GM18499 (cell line): Measurements from ENCODE around the gene PPP1R17.

Source experiments
- ATAC-seq: cut with Tn5 transposase; IDR thresholded peaks from one replicate; pipeline ENCODE4 v1.9.1; 2021; ENCODE audit warnings: moderate number of reproducible peaks; ENCODE audit not compliant: insufficient read depth, unreplicated experiment

The PPP1R17 gene

DNA sequence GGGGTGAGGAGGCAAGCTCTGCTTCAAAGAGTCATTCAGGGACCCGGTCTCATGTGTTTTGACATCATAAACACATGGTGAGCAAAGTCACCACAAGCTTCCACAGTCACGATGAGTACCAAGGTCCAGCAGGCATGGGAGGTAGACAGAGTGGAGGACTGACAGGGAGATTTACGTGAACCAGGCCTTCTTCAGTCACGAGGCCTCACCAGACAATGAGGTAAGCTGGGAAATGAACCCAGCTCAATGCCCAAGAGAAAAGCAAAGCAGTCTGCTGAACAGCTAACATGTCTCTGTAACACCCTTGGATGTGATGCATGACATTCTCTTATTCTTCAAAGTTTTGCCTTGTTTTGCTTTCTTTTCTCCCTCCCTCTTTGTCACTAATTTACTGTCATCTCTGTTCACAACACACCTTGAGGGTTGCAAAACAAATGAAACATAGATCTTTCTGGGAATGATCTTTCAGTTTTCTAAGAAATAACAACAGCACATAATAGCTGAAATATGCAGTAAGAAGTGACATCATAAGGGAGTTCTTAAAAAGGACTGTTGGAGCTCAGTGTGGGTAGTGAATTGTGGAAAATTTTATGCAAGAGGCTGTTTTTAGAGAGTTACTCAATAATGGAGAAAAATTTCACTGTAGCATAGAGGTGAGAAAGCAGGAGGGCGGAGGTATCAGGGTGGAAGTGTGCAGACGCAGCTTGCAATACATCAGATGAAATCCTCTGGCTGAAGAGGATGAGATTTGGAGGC lies 9.0 kb downstream of the PPP1R17 start:
- no peak for ATAC-seq

DNA sequence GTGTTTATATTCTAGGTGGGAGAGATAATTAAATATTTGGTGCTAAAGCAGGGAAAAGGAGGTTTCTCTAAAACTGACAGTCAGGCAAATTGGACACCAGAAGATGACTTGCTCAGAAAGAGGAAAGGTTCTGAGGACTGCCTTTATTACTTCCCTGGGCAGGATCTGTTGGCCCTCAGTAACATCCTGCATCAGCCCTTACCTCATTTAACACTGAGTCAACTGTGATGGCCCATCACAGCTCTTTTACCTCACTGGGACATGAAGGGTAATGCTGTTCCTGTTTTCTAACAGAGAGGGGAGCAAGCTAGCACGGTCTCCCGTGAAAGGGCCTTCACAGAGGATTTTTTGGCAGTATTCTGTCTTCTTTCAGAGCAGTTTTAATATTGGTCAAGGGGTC lies 12.0 kb downstream of the PPP1R17 start:
- ATAC-seq = no peak

DNA sequence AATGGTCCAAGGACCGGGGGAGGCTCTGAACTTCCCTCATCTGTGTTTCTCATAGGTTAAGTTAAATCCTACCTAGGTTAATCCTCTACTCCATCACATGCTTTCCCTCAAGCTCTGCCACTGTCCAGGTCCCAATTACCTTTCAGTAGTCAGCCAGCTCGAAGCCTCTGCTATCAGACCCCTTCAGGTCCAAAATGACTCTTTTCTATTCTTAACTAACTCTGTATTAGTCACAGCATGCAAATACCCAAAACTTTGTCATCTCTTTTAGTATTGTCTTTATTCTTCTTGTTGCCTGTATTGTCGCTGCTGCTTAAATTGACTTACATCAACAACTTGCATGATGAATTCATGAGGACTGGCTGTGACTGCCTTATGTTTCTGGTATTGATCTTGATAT lies 15.3 kb downstream of the PPP1R17 start:
- ATAC-seq = no peak

DNA sequence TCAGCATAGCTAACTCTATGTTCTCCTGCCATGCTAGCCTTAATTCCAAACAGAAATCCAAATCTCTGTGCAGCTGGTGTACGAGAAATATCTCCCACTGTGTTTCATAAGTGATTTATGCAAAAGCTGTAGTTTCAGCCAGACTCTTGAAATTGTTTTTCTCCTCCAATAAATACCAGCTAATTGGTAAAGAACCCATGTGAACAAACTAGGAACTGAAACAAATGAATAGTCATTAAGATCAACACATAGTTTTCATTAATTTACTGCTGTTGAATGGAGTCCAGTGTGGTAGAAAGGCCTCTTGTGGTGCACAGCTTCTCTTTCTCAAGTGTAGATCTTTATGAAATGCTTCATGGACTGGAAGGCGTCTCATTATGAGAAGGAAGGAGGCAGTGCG lies 18.4 kb downstream of the PPP1R17 start:
- peak; percentile 49 for ATAC-seq

DNA sequence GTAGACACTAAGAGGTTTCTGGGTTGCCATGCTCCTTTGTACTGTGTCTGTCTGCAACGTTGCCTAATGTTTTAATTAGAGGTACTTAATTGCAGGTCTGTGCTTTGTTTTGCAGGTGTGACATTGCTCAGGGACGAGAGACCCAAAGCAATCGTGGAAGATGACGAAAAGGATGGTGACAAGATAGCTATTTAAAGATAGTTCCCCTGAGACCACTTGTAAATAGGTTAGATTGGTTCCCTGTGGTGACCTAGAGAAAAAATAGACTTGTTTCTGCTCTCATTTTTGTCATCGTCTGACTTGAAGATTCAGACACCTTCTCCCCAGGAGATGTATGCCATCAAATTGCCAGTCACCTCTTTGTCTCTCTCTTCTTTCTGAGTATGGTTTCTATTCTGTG lies 20.1 kb downstream of the PPP1R17 start:
- ATAC-seq = no peak

DNA sequence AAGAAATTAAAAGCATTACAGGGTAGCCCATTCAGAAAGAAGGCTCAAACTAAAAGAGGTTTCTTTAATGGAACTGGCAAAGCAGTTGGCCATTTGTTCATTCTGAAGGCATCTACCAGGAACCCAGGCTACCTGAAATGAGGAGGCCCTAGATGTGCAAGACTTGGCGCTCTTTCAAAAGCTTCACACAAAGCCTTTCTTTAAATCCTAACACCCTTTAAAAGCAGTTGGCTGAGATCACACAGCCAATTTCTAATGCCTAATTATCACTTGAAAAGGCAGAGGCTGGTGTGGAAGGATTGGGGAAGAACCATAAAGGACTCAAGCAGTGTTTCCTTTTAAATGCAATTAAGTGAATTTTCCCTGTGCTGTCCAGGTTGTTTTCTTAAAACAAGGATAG lies 23.2 kb downstream of the PPP1R17 start:
- ATAC-seq = no peak

DNA sequence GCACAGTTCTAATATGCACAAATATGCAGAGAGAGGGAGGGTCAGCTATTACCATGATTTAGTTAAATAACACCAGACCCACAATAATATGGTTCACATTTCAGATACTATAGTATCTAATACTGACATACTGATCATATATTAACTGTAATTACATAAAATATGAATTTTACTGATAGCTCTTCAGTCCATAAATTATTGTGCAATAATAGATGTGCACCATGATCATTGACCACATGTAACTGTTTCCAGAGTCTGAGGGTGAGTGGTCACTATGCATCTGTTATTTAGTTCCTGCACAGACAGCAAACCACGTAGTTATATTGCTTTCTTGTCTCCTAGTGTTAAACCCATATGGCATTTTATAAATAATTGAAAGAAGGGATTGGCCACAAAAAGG lies 29.3 kb downstream of the PPP1R17 start:
- ATAC-seq = no peak

DNA sequence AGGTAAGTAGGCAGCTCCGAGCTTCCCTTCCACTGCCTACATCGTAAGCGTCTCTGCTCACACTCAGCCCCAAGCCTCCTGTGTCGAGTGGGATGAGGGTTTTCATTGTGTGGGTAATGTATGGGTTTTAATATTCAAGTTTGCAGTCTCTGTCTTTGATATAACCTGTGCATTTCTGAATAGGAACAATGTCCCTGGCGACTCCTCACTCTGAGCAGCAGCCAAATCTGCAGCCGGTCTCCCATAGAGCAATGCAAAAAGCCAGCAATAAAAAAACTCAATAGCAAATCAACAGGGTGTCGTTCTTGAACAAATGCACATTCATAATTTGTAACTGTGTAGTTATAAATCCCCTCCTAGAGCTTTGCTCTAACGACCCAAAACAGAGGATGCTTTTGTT lies 33.4 kb downstream of the PPP1R17 start:
- no peak for ATAC-seq

DNA sequence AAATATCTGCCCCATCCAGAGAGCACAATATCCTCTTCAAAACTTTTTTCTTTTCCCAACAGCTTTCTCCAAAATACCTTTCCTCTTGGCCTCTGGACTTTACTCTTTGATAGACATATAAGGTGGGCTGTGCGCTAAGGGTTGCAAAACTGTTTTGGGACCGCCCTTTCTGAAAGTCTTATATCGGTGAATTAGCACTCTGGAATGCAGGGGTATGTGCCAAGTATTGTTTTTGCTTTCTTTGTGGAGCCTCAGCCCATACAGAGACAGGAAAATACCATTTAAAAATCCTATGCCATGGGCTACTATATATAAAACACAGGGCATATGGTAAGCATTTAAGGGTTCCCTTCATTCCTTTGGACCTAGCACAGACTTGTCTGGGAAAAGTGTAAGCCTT lies 37.7 kb downstream of the PPP1R17 start:
- no peak for ATAC-seq

DNA sequence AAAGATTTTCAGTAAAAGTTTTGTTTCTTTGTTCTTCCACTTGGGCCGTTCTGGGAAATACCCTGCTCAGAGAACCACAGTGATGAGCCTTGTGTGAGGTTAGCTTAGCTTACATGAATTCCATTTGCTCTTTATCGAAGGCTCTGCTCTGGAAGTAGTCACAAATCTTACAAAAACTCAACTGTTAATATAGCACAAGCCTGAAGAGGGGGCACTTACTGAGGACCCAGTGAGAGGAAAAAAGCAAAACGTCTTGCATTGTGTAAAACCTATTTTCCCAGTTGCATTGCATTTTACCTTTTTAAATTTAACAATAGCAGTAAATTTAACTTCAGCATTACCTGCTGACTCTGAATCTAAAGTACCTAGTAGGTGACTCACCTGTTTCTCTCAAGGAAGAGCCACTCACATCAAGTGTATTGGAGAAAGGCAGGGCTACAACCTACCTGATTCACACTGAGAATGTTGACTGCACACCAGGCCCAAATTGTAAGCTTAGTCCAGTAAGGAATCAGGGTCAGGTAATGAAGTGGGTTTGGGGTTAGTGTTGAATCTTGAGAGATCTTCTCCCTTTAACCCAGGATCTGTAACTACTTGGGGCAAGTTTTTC lies 42.3 kb downstream of the PPP1R17 start:
- ATAC-seq = no peak

DNA sequence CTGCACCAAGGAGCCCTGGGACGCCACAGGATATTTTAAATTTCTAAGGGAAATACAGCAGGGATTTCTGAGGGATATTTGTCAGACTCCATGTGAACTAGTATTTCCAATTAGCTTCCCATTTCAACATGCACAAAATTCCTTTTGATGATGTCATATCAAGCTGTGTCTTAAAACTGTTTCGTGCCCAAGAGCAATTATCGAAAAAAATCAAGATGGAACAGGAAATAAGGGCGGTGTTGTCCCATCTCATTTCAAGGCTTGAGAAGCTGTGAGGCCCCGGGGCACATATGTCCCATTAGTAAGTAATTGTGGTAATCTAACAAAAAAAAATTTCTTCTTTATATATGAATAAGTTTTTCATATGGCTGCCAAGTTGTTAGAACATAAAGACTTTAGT lies 47.4 kb downstream of the PPP1R17 start:
- no peak for ATAC-seq

DNA sequence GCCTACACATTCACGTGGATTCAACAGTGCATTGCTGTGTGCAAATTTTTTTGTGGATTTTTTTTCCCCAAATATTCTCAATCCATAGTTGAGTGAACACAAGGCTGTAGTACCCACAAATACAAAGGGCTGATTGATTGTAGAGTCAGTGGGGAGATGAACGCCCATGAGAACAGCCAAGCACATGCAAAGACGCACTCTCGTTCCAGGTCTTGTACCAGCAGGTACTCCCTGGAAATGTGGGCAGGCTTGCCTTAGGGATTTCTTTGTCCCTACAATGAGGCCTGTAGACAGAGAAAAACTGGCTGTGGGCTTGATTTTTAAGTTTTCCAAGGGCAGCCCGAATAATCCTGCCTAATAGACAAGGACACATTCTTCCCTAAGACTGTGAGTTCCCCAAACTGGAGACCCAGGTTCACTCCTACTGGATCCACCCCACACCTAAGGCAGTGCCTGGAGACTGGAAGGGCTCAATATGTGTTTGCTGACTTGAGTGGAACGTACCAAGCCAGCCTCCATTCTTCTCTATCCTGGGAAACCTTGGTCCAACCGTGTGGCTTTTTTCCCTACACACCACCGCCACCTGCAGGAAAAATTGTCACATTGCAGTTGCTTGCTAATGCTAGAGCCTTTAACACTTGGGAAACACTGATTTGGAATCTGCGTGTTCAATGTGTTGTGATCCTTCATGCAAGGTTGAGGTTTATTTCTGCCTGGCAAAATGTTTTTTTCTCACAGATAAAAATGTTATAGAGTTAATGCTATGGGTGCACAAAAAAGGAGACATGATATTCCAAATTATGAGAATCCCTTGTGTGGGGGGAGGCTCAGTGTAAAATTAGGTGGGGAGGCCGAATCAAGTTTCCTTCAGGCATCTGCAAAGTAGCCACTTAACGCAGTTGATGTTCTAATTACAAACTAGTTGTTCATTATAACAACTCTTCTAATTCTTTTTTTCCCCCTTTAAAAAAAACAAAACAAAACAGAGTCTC lies 49.3 kb downstream of the PPP1R17 start:
- ATAC-seq = no peak

DNA sequence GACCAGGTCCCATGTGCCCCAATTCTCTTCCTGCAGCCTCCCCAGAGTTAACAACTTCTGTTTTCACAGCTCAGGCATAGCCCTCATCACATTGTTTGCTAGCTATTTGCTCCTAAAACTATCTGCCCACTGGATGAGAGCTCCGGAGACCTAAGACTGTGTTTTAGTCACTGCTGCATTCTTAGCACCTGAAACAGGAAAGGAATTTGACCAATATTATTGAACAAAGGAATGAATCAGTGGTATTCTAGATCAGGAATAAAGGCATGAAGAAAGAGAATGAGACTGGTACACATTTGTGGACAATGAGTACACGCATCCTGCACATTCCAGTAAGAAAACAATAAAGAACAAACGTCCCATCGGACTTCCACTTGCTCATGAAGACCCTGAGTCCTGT lies 54.8 kb downstream of the PPP1R17 start:
- ATAC-seq = no peak

DNA sequence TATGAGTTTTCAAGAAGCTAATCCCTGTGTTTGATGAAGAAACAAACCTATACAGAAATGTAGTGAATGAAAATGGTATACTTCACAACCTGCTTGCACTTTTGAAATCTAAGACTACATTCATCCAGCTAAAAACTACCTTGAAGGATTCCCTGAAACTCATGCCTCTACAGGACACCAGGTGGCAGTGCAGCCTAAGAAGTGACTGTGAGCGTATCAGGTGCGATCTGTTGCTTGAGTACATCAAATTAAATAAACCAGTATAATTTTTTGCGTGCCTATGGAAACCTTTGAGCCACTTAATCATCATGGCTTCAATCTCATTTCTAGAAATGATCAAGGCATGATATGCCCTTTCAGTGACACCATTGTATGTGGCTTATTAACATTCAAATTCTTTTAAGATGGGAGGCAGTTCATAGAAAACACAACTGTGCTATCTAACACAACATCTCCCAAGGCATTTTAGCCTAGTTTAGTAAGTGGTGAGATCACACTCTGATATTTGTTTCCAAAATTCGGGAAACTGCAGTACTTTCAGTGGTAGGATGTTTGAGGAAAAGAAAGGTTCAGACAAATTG lies 57.4 kb downstream of the PPP1R17 start:
- ATAC-seq = peak; percentile 81

DNA sequence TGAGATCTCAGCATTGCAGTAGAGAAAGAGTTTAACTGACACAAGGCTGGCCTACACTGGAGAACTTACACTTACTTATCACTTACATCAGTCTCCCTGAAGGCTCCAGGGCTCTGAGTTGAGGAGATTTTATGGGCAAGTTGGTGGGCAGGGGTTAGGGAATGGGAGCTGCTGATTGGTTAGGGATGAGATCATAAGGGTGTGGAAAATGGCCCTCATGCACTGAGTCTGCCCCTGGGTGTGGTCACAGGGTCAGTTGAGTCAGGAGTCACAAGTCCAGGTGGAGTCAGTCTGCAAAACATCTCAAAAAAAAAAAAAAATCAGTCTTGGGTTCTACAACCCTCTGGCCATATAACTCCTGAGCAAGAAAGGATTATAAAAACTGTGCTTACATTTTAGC lies 60.5 kb downstream of the PPP1R17 start:
- no peak for ATAC-seq

DNA sequence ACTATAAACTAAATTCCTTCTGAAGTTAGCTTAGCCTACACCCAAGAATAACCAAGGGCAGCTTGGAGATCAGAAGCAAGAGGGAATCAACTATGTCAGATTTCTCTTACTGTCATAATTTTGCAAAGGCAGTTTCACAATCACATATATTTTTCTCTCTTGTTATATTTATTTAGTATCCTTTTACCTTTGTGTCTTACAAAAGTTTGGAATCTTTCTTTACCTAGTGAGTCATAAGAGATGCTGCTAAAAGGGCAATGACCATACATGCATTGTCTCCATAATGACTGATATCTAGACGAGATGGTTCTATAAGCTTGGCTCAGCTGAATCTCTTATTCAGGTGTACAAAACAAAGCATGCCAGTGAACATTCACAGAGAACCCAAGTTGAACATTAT lies 61.1 kb downstream of the PPP1R17 start:
- no peak for ATAC-seq

DNA sequence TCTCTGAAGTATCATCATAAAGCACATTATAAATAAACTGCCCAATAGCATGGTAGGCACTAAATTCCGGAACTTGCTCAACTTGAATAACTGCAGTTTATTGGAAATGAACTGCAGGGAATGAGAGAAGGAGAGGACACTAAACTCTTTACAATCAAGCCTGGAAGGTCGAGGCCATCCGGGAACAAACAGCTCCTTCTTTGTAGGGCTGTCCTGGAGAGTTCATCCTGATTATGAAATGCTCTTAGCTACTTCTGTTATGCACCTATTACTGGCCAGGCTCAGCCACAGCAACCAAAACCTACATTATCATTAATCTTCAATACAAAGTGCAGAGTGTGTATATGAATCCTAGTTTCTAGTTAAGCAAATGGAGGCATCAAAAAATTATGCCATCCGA lies 64.7 kb downstream of the PPP1R17 start:
- no peak for ATAC-seq
